ENCODE results near the gene RAI14.
"Not testable (repeated sequence)": the region's sequence is repeated elsewhere in the genome, so short reads cannot be mapped to it uniquely, and the experiment has no call there.

RAI14 gene

GRCh38 chr5:34775886-34776285, 119.8 kb downstream of the RAI14 start:
- no peak for DNase-seq

- no peak for DNase-seq
Observed at GRCh38 chr5:34778091-34778850, 122.1 kb downstream of the RAI14 start.

- not testable (repeated sequence) for DNase-seq
Observed at GRCh38 chr5:34783892-34784291, 127.8 kb downstream of the RAI14 start.

- no peak for DNase-seq
Observed at GRCh38 chr5:34787035-34787434, 130.9 kb downstream of the RAI14 start.

- no peak for DNase-seq
Observed at GRCh38 chr5:34789021-34789531, 132.9 kb downstream of the RAI14 start.

GRCh38 chr5:34789639-34790038, 133.5 kb downstream of the RAI14 start:
- no peak for DNase-seq

GRCh38 chr5:34790069-34790468, 133.9 kb downstream of the RAI14 start:
- DNase-seq = no peak

- no peak for DNase-seq
Observed at GRCh38 chr5:34791761-34792244, 135.7 kb downstream of the RAI14 start.

- DNase-seq = no peak
Observed at GRCh38 chr5:34802834-34803563, 146.9 kb downstream of the RAI14 start.

- no peak for DNase-seq
Observed at GRCh38 chr5:34803974-34804732, 148.0 kb downstream of the RAI14 start.

GRCh38 chr5:34804913-34805312, 148.8 kb downstream of the RAI14 start:
- no peak for DNase-seq

GRCh38 chr5:34806532-34806931, 150.4 kb downstream of the RAI14 start:
- no peak for DNase-seq

- no peak for DNase-seq
Observed at GRCh38 chr5:34811706-34812105, 155.6 kb downstream of the RAI14 start.

- DNase-seq = no peak
Observed at GRCh38 chr5:34813509-34813908, 157.4 kb downstream of the RAI14 start.

- DNase-seq = no peak
Observed at GRCh38 chr5:34817558-34818351, 161.6 kb downstream of the RAI14 start.

GRCh38 chr5:34818717-34819116, 162.6 kb downstream of the RAI14 start:
- no peak for DNase-seq

GRCh38 chr5:34820593-34820992, 164.5 kb downstream of the RAI14 start:
- no peak for DNase-seq

- DNase-seq = no peak
Observed at GRCh38 chr5:34822956-34823715, 167.0 kb downstream of the RAI14 start.

- no peak for DNase-seq
Observed at GRCh38 chr5:34826347-34826746, 170.2 kb downstream of the RAI14 start.

GRCh38 chr5:34827588-34828506, 171.7 kb downstream of the RAI14 start:
- DNase-seq = no peak

All from stimulated activated CD4-positive, alpha-beta T cell treated with anti-CD3 and anti-CD28 coated beads, Interleukin-4, amount 100 ng/mL, for 4 hours (primary cell).